IMR-90 (cell line): ENCODE results near the gene PERM1. TPM values are rescaled to one million over a fixed set of nuclear protein-coding genes. Genes with fewer than 3 reads are reported as not detected.

Experiments used
- ATAC-seq: fragments of 200-7000 bp; cut with Tn5 transposase; 2 replicates; pipeline ENCODE4 v1.9.1; 2020; ENCODE audit warnings: low read depth, mild to moderate bottlenecking, moderate library complexity
- BruUV-seq: library from RNA; stranded (reverse); fragments of 400-500 nt; replicated peaks from 2 replicates; lab custom pipeline; 2021; lab: Mats Ljungman, UMichigan
- CTCF ChIA-PET: fragments of 300-600 bp; formaldehyde crosslinking; extraction: SDS; loops from one replicate; lab custom pipeline; 2021; ENCODE audit warnings: antibody characterized with exemption; lab: Yijun Ruan, JAX
- POLR2A ChIA-PET: fragments of 300-600 bp; sonication (Branson Sonifier 250); formaldehyde crosslinking; loops from one replicate; lab custom pipeline; 2022; ENCODE audit warnings: antibody characterized with exemption; ENCODE audit not compliant: unreplicated experiment; lab: Charles Lee
- DNase-seq: peaks from one replicate; pipeline ENCODE4 v3.0.0; 2013
- H2AFZ ChIP-seq: replicated peaks from 2 replicates; pipeline ENCODE3; 2013; ENCODE audit warnings: low read length, mild to moderate bottlenecking; ENCODE audit not compliant: poor library complexity
- H2AK5ac ChIP-seq: 2 replicates; pipeline ENCODE4 v1.6.1; 2013; ENCODE audit warnings: low read depth, low read length, inconsistent platforms
- H2AK9ac ChIP-seq: replicated peaks from 2 replicates; pipeline ENCODE3; 2013; ENCODE audit warnings: mild to moderate bottlenecking, low read depth, low read length, moderate library complexity; ENCODE audit not compliant: poor library complexity
- H2BK120ac ChIP-seq: 2 replicates; pipeline ENCODE4 v1.6.1; 2013; ENCODE audit warnings: low read depth, low read length, inconsistent platforms
- H2BK15ac ChIP-seq: 3 replicates; pipeline ENCODE4 v1.6.1; 2013; ENCODE audit warnings: low read depth, low read length, inconsistent platforms
- H2BK20ac ChIP-seq: 2 replicates; pipeline ENCODE4 v1.6.1; 2013; ENCODE audit warnings: low read depth, mild to moderate bottlenecking, inconsistent platforms, low read length, moderate library complexity
- H2BK5ac ChIP-seq: 2 replicates; pipeline ENCODE4 v1.6.1; 2013; ENCODE audit warnings: mild to moderate bottlenecking, low read depth, low read length, inconsistent platforms; ENCODE audit not compliant: poor library complexity, severe bottlenecking
- H3K14ac ChIP-seq: replicated peaks from 2 replicates; pipeline ENCODE4 v1.6.1; 2013; ENCODE audit warnings: low read depth, low read length, inconsistent platforms
- H3K18ac ChIP-seq: 2 replicates; pipeline ENCODE4 v1.6.1; 2013; ENCODE audit warnings: low read depth, low read length, control low read depth
- H3K23ac ChIP-seq: 2 replicates; pipeline ENCODE4 v1.6.1; 2013; ENCODE audit warnings: low read depth, low read length, inconsistent platforms
- H3K27ac ChIP-seq: 2 replicates; pipeline ENCODE4 v1.5.1; 2013; ENCODE audit warnings: mild to moderate bottlenecking, control low read depth, low read length; ENCODE audit not compliant: insufficient read depth
- H3K27me3 ChIP-seq: 2 replicates; pipeline ENCODE4 v1.6.1; 2013; ENCODE audit warnings: low read length; ENCODE audit not compliant: control insufficient read depth, insufficient read depth
- H3K36me3 ChIP-seq: 2 replicates; pipeline ENCODE4 v1.6.1; 2013; ENCODE audit warnings: low read length, mixed read lengths; ENCODE audit not compliant: control insufficient read depth, insufficient read depth
- H3K4ac ChIP-seq: 2 replicates; pipeline ENCODE4 v1.6.1; 2013; ENCODE audit warnings: low read depth, low read length, inconsistent platforms
- H3K4me1 ChIP-seq: 2 replicates; pipeline ENCODE4 v1.6.1; 2013; ENCODE audit warnings: low read length, mixed read lengths; ENCODE audit not compliant: control insufficient read depth, insufficient read depth
- H3K4me2 ChIP-seq: 2 replicates; pipeline ENCODE4 v1.6.1; 2013; ENCODE audit warnings: low read depth, mild to moderate bottlenecking, control low read depth, low read length, moderate library complexity
- H3K4me3 ChIP-seq: 2 replicates; pipeline ENCODE4 v1.5.1; 2013; ENCODE audit warnings: low read depth, mild to moderate bottlenecking, control low read depth, low read length, moderate library complexity; ENCODE audit not compliant: insufficient read depth
- H3K56ac ChIP-seq: 2 replicates; pipeline ENCODE4 v1.6.1; 2013; ENCODE audit warnings: low read length, inconsistent platforms; ENCODE audit not compliant: insufficient read depth; ENCODE audit errors: extremely low read depth
- H3K79me1 ChIP-seq, 2 experiments: 2 replicates each; pipeline ENCODE4 v1.6.1; 2013; ENCODE audit warnings: low read length in 2 of 2, inconsistent platforms in 1 of 2, low read depth in 1 of 2
- H3K9ac ChIP-seq: 2 replicates; pipeline ENCODE4 v1.6.1; 2013; ENCODE audit warnings: low read depth, low read length, control low read depth
- H3K9me1 ChIP-seq: 2 replicates; pipeline ENCODE4 v1.6.1; 2013; ENCODE audit warnings: low read length, inconsistent platforms; ENCODE audit not compliant: insufficient read depth
- H3K9me3 ChIP-seq: 2 replicates; pipeline ENCODE4 v1.6.1; 2013; ENCODE audit warnings: low read length; ENCODE audit not compliant: control insufficient read depth, insufficient read depth
- H4K20me1 ChIP-seq: 2 replicates; pipeline ENCODE4 v1.6.1; 2013; ENCODE audit warnings: low read length, inconsistent platforms; ENCODE audit not compliant: insufficient read depth
- H4K5ac ChIP-seq: 2 replicates; pipeline ENCODE4 v1.6.1; 2013; ENCODE audit warnings: mild to moderate bottlenecking, low read depth, low read length, control low read depth
- H4K8ac ChIP-seq, 2 experiments: 2 replicates each; pipeline ENCODE4 v1.6.1; 2013; ENCODE audit warnings: low read depth in 2 of 2, low read length in 2 of 2, control low read depth in 1 of 2, inconsistent platforms in 1 of 2
- H4K91ac ChIP-seq: 2 replicates; pipeline ENCODE4 v1.6.1; 2013; ENCODE audit warnings: low read depth, low read length, inconsistent platforms; ENCODE audit not compliant: insufficient read depth
- BHLHE40 ChIP-seq: fragments of 150-350 bp; IDR thresholded peaks from 2 replicates; pipeline ENCODE4 v1.6.1; 2016; ENCODE audit warnings: mild to moderate bottlenecking, low read depth, low read length
- CTCF ChIP-seq: conservative IDR thresholded peaks from 2 replicates; pipeline ENCODE4 v1.5.1; 2012; ENCODE audit warnings: mild to moderate bottlenecking, low read depth, low read length, improper control_type of control experiment
- FOS ChIP-seq: fragments of 150-350 bp; IDR thresholded peaks from 2 replicates; pipeline ENCODE4 v1.6.1; 2016; ENCODE audit warnings: low read depth, low read length
- MAZ ChIP-seq: IDR thresholded peaks from 2 replicates; pipeline ENCODE4 v1.6.1; 2012; ENCODE audit warnings: low read depth, mild to moderate bottlenecking, low read length, improper control_type of control experiment, moderate library complexity, borderline replicate concordance
- POLR2A ChIP-seq: IDR thresholded peaks from 2 replicates; pipeline ENCODE4 v1.6.1; 2012; ENCODE audit warnings: mild to moderate bottlenecking, low read depth, low read length
- RAD21 ChIP-seq: IDR thresholded peaks from 2 replicates; pipeline ENCODE4 v1.6.1; 2012; ENCODE audit warnings: low read length, improper control_type of control experiment
- RCOR1 ChIP-seq: IDR thresholded peaks from 2 replicates; pipeline ENCODE4 v1.6.1; 2012; ENCODE audit warnings: mild to moderate bottlenecking, low read length, improper control_type of control experiment; ENCODE audit not compliant: insufficient replicate concordance
- SMC3 ChIP-seq: fragments of 150-350 bp; IDR thresholded peaks from 2 replicates; pipeline ENCODE4 v1.6.1; 2016; ENCODE audit warnings: low read depth, mild to moderate bottlenecking, antibody characterized with exemption, low read length, moderate library complexity
- WGBS, 2 experiments: methylation state at CpG; one replicate each; pipeline versions ENCODE4 v1.1.5 to v1.1.7; 2013; ENCODE audit warnings: missing lambda C conversion rate in 2 of 2; ENCODE audit not compliant: insufficient read length in 1 of 2; ENCODE audit errors: extremely low coverage in 2 of 2; 5-methylcytosine and 5-hydroxymethylcytosine counted together
- dilution Hi-C: fragments of 300-500 bp; cut with HindIII; formaldehyde crosslinking; loops from one replicate; pipeline ENCODE4 v1.14.3; 2018; ENCODE audit warnings: low sequenced_read_pairs; ENCODE audit not compliant: unreplicated experiment
- in situ Hi-C: fragments of 300-500 bp; cut with MboI; formaldehyde crosslinking; loops from 3 replicates; pipeline ENCODE4 v1.14.3; 2019; ENCODE audit warnings: low sequenced_read_pairs, inconsistent platforms, mixed read lengths
- intact Hi-C: fragments of 100-400 bp; cut with micrococcal nuclease; formaldehyde crosslinking; loops from 2 replicates; pipeline ENCODE4 v1.10.0; 2022
- polyA plus RNA-seq, 3 experiments: library from polyadenylated mRNA; depleted of rRNA; stranded (reverse); fragments of >200 nt; gene quantifications; 2 replicates each; pipeline ENCODE4 v1.2.3, GENCODE V29; 2012; ENCODE audit warnings: low replicate concordance in 1 of 3
- total RNA-seq: library from RNA; depleted of rRNA; stranded (reverse); fragments of >200 nt; gene quantifications from 2 replicates; pipeline ENCODE4 v1.2.3, GENCODE V29; 2012
- TF ChIP-seq, protein P1 (sequence below): fragments of 150-350 bp; IDR thresholded peaks from 2 replicates; pipeline ENCODE4 v1.6.1; 2016; ENCODE audit warnings: low read depth, mild to moderate bottlenecking, low read length, moderate library complexity, borderline replicate concordance
- TF ChIP-seq, protein P2 (sequence below): fragments of 150-350 bp; IDR thresholded peaks from 2 replicates; pipeline ENCODE4 v1.6.1; 2017; ENCODE audit warnings: mild to moderate bottlenecking, antibody characterized with exemption, low read length, low read depth

Gene PERM1
- total and polyA plus RNA-seq, 2 of the 4 experiments (the other 2 are of a cell fraction) = not detected

DNA sequence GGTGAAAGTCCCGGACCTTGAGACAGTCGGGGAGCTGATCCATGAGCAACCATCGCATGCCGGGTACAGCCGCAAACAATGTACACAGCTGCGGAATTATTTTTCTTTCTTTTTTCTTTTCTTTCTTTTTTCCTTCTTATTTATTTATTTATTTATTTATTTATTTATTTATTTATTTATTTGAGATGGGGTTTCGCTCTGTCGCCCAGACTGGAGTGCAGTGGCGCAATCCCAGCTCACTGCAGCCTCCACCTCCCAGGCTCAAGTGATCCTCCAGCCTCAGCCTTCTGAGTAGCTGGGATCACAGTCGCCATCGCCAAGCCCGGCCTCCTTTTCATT lies 2.6 kb upstream of the PERM1 start:
- POLR2A ChIA-PET = no interaction called here
- H2AK9ac ChIP-seq = no peak overlapping the region
- H3K9me1 ChIP-seq = no peaks in the 10 kb centered on the region
- no peak overlapping the region for H3K14ac ChIP-seq
- H2AK5ac ChIP-seq = no peak overlapping the region
- H3K56ac ChIP-seq = no peak overlapping the region
- H4K8ac ChIP-seq = no peak overlapping the region
- H2BK20ac ChIP-seq = no peak overlapping the region
- H3K9me3 ChIP-seq = no peaks in the 10 kb centered on the region
- TF ChIP-seq, protein P1, sequence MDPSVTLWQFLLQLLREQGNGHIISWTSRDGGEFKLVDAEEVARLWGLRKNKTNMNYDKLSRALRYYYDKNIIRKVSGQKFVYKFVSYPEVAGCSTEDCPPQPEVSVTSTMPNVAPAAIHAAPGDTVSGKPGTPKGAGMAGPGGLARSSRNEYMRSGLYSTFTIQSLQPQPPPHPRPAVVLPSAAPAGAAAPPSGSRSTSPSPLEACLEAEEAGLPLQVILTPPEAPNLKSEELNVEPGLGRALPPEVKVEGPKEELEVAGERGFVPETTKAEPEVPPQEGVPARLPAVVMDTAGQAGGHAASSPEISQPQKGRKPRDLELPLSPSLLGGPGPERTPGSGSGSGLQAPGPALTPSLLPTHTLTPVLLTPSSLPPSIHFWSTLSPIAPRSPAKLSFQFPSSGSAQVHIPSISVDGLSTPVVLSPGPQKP = no peak
- TF ChIP-seq CTCF (no peak), FOS (no peak), RCOR1 (no peak), MAZ (no peak), RAD21 (no peak), POLR2A (no peak), BHLHE40 (no peak), SMC3 (no peak)
- TF ChIP-seq, protein P2, sequence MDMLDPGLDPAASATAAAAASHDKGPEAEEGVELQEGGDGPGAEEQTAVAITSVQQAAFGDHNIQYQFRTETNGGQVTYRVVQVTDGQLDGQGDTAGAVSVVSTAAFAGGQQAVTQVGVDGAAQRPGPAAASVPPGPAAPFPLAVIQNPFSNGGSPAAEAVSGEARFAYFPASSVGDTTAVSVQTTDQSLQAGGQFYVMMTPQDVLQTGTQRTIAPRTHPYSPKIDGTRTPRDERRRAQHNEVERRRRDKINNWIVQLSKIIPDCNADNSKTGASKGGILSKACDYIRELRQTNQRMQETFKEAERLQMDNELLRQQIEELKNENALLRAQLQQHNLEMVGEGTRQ = no peak
- no peak overlapping the region for H3K27ac ChIP-seq
- H2BK5ac ChIP-seq = no peak overlapping the region
- no peak overlapping the region for H3K18ac ChIP-seq
- WGBS, 2 experiments = no CpG with 5 or more reads among the region's 12 CpGs
- DNase-seq (no peak), ATAC-seq (no peak; the same call in 1 of the 2 replicates)
- H2BK15ac ChIP-seq = no peak overlapping the region
- no peak overlapping the region for H2BK120ac ChIP-seq
- H4K5ac ChIP-seq = no peak overlapping the region
- H3K23ac ChIP-seq = no peak overlapping the region
- H3K36me3 ChIP-seq = no peaks in the 10 kb centered on the region
- CTCF ChIA-PET = interaction anchor here (0.7 to 1.5 kb wide), 7 partner anchors 9 to 79 kb away, joined by 3 to 9 read pairs (median 4); partner anchors contain the start of gene HES4
- no peaks in the 10 kb centered on the region for H3K4me1 ChIP-seq
- intact Hi-C loops = loop anchor here (1.0 to 5.0 kb wide), 2 partner anchors 79 to 248 kb away; partner anchors contain the start of genes B3GALT6 and SDF4
- no peaks in the 10 kb centered on the region for H3K79me1 ChIP-seq
- in situ Hi-C loops = no loop called here
- no peak overlapping the region for H3K9ac ChIP-seq
- no peaks in the 10 kb centered on the region; the same call in 1 of the 2 replicates for H4K20me1 ChIP-seq
- H3K4me3 ChIP-seq = no peak overlapping the region
- peak overlapping the region; percentile 71; the same call in 1 of the 2 replicates for H3K4me2 ChIP-seq
- H4K91ac ChIP-seq = no peak overlapping the region
- BruUV-seq = no TSS peak
- H3K27me3 ChIP-seq = peaks cover 5% of the 10 kb centered on the region; the same call in 1 of the 2 replicates
- no peak overlapping the region for H3K4ac ChIP-seq
- dilution Hi-C loops = no loop called here
- H2AFZ ChIP-seq = peak overlapping the region; percentile 87
